Colonic mucosa (tissue), 4 donors: ENCODE data around the gene AKT3. TPM values are rescaled to one million over a fixed set of nuclear protein-coding genes. Genes with fewer than 3 reads are reported as not detected.

ENCODE experiments used
- DNase-seq: peaks from one replicate; pipeline ENCODE4 v3.0.0-alpha.2; 2020
- H3K27ac ChIP-seq: fragments of 200-600 bp; one replicate; pipeline ENCODE4 v1.8.0; 2021
- H3K27me3 ChIP-seq: fragments of 200-600 bp; one replicate; pipeline ENCODE4 v1.8.0; 2021
- H3K36me3 ChIP-seq: fragments of 200-600 bp; one replicate; pipeline ENCODE4 v1.8.0; 2021
- H3K4me1 ChIP-seq: fragments of 200-600 bp; one replicate; pipeline ENCODE4 v1.8.0; 2021; ENCODE audit warnings: mild to moderate bottlenecking
- H3K4me3 ChIP-seq: fragments of 200-600 bp; one replicate; pipeline ENCODE4 v1.8.0; 2021
- H3K9ac ChIP-seq, 2 donors: one replicate each; pipeline ENCODE4 v1.7.0; 2013; ENCODE audit warnings: control low read depth in 2 of 2, low read depth in 2 of 2, low read length in 2 of 2
- H3K9me3 ChIP-seq: fragments of 200-600 bp; one replicate; pipeline ENCODE4 v1.8.0; 2021
- CTCF ChIP-seq: fragments of 200-600 bp; IDR thresholded peaks from one replicate; pipeline ENCODE4 v1.8.0; 2022; ENCODE audit warnings: antibody characterized with exemption, mild to moderate bottlenecking
- intact Hi-C: fragments of 100-400 bp; cut with DNase I; formaldehyde crosslinking; loops from one replicate; pipeline ENCODE4 v1.14.1; 2022
- total RNA-seq, 2 donors: library from RNA; stranded (reverse); fragmentation: NEBNext Ultra II Directional in 1 of 2; extraction: Animal tissue kit (Norgen Biotek cat#: 25700) in 1 of 2; gene quantifications; one replicate each; pipeline ENCODE4 v1.2.1, GENCODE V29; 2021
- donor health status: healthy.
- donor health status: DM: no; HTN: no; CAD: no.
- donor health status: DM: no; HTN: no; CAD: no.

Gene AKT3
- total RNA-seq, 2 donors from 2014 or later: 6.0 to 21.3 TPM

DNA sequence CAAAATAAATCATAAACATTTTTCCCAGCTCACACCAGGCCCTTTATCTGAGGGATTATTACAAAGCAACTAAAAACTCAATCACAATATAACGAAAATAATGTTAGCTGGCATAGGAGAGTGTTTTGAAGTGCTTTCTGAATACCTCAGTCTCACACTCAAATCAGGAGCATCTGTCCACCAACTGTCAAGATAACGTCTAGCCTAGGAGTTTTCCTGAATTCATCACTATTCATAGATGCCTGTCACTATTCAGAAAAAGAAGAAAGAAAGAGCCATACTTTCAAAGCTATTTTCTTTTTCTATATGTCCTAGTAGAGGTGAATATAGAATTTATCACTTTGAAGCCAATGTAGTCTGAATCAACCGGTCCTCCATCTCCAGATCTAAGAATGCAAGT is 127.0 kb downstream of the AKT3 start:
- no peaks in the 10 kb centered on the region for H3K9me3 ChIP-seq
- H3K36me3 ChIP-seq: no peaks in the 10 kb centered on the region
- intact Hi-C loops: no loop called here
- H3K4me3 ChIP-seq: no peak overlapping the region
- no peak overlapping the region for H3K9ac ChIP-seq
- no peak for DNase-seq
- H3K4me1 ChIP-seq: no peaks in the 10 kb centered on the region
- no peak for TF ChIP-seq CTCF
- no peak overlapping the region for H3K27ac ChIP-seq
- no peaks in the 10 kb centered on the region for H3K27me3 ChIP-seq

GRCh38 chr1:243719476-243719875 is 130.6 kb downstream of the AKT3 start:
- no peak overlapping the region for H3K27ac ChIP-seq
- no peaks in the 10 kb centered on the region for H3K9me3 ChIP-seq
- no peak overlapping the region for H3K9ac ChIP-seq
- no peak for TF ChIP-seq CTCF
- H3K4me1 ChIP-seq: no peaks in the 10 kb centered on the region
- no peaks in the 10 kb centered on the region for H3K27me3 ChIP-seq
- DNase-seq: no peak
- H3K4me3 ChIP-seq: no peak overlapping the region
- intact Hi-C loops: no loop called here
- H3K36me3 ChIP-seq: no peaks in the 10 kb centered on the region

DNA sequence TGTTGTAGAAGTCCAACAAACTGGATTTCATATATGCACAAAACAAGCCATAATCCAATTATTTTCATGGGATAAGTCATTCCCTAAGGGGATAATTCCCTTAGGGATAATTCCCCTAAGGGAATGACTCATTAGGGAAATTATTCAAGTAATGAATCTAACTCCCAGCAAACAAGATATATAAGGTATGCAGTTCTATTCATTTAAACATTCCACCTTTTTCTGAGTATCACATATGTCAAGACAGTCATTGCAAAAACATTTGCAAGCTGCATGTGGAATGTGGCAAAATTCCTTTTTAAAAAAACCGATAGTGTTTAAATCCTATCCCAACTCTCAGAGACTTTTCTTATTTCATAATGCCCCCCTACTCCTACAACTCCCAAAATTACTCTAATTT is 131.2 kb downstream of the AKT3 start:
- H3K9ac ChIP-seq: no peak overlapping the region
- no peak for DNase-seq
- TF ChIP-seq CTCF: no peak
- no peak overlapping the region for H3K27ac ChIP-seq
- H3K4me1 ChIP-seq: no peaks in the 10 kb centered on the region
- no peaks in the 10 kb centered on the region for H3K9me3 ChIP-seq
- H3K36me3 ChIP-seq: no peaks in the 10 kb centered on the region
- no peaks in the 10 kb centered on the region for H3K27me3 ChIP-seq
- no peak overlapping the region for H3K4me3 ChIP-seq
- intact Hi-C loops: no loop called here

DNA sequence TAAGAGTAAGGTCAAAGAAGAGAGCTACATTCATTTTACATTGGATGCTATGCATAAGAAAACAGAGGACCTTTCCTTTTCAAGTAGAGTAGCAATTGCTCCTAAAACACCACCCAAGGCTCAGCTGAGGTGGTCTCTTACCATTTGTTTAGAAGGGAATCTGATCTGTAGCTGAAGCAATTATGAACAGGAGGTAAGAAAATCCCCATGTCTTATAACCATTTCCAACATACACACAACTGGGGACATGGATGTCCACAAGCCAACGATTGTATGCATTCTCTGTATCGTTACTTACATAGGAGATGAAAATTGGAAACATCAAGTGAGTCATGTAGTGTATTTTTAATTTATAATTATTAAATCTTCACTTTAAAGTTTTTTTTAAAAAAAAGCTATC is 132.0 kb downstream of the AKT3 start:
- no peaks in the 10 kb centered on the region for H3K9me3 ChIP-seq
- no peak overlapping the region for H3K4me3 ChIP-seq
- H3K27me3 ChIP-seq: no peaks in the 10 kb centered on the region
- no peak for DNase-seq
- intact Hi-C loops: no loop called here
- TF ChIP-seq CTCF: no peak
- H3K4me1 ChIP-seq: no peaks in the 10 kb centered on the region
- H3K27ac ChIP-seq: no peak overlapping the region
- no peaks in the 10 kb centered on the region for H3K36me3 ChIP-seq
- no peak overlapping the region for H3K9ac ChIP-seq

DNA sequence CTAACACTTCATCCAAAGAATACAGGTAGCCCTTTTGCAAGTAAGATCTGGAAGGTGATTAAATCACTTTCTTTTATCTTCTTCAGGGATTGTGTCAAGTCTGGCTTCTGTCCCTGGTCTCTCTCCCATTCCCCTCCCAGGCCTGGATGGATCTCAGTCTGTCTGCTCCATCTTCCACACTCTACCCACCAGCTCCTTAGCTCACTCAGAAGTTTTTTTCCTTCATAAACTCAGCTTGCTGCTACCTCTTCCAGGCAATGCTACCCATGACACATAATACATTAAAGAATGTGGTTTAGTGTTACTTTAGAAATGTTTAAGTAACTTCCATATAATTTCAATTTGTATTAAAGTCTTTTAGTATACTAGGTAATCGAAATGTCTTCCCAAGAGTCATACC is 133.1 kb downstream of the AKT3 start:
- H3K27ac ChIP-seq: no peak overlapping the region
- intact Hi-C loops: no loop called here
- no peaks in the 10 kb centered on the region for H3K4me1 ChIP-seq

More for the DNA sequence above, 133.1 kb downstream of the AKT3 start:
- Histone ChIP-seq H3K36me3 (no peaks in the 10 kb centered on the region), H3K4me3 (no peak overlapping the region), H3K27me3 (no peaks in the 10 kb centered on the region), H3K9me3 (no peaks in the 10 kb centered on the region), H3K9ac (no peak overlapping the region)
- no peak for DNase-seq
- TF ChIP-seq CTCF: no peak
